ENCODE results near the gene TMEM53. TPM values are rescaled to one million over a fixed set of nuclear protein-coding genes. Genes with fewer than 3 reads are reported as not detected.

TMEM53 gene
- total and polyA plus RNA-seq, 5 donors from 2014 or later: 2.7 to 6.8 (median 5.6) TPM

DNA sequence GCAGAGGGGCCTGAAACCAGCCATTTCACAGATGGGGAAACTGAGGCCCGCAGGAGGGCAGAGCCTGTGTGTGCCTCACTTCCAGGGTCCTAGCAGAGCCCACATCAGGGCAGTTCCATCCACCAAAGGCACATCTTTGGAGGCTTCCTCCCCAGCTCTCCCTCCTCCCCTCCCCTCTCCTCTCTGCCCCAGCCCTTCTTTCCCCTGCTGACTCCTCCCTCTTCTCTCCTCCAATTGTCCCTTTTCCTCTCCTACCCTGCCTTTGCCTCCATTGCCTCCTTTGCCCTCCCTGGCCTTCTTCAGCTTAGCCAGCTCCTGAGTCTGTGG lies 56.6 kb downstream of the TMEM53 start:
- no peak for ATAC-seq (ENCODE audit: low read depth in 2 of 2)
- DNase-seq: no peak
- Mint-ChIP-seq H3K27me3 (peaks cover 11% of the 10 kb centered on the region), H3K4me3 (no peak overlapping the region), H3K4me1 (no peaks in the 10 kb centered on the region), H3K27ac (no peak overlapping the region), H3K9me3 (peaks cover 0 to 1% (median 0%) of the 10 kb centered on the region in 7 donors), H3K36me3 (no peaks in the 10 kb centered on the region)
- no peaks in the 10 kb centered on the region for H3K4me1 ChIP-seq (ENCODE audit: control insufficient read depth, insufficient read depth, low read length, poor library complexity, severe bottlenecking)
- H3K9me3 ChIP-seq (ENCODE audit: control insufficient read depth in 2 of 2, low read length in 2 of 2): no peaks in the 10 kb centered on the region
- no peak overlapping the region for H3K4me3 ChIP-seq (ENCODE audit: low read depth, low read length)
- no peaks in the 10 kb centered on the region for H3K27me3 ChIP-seq (ENCODE audit: control insufficient read depth, insufficient read depth, low read length)
- no peaks in the 10 kb centered on the region for H3K36me3 ChIP-seq (ENCODE audit: control insufficient read depth, insufficient read depth, low read length)
- H3K27ac ChIP-seq (ENCODE audit: insufficient read depth, low read length, poor library complexity, severe bottlenecking): no peak overlapping the region

DNA sequence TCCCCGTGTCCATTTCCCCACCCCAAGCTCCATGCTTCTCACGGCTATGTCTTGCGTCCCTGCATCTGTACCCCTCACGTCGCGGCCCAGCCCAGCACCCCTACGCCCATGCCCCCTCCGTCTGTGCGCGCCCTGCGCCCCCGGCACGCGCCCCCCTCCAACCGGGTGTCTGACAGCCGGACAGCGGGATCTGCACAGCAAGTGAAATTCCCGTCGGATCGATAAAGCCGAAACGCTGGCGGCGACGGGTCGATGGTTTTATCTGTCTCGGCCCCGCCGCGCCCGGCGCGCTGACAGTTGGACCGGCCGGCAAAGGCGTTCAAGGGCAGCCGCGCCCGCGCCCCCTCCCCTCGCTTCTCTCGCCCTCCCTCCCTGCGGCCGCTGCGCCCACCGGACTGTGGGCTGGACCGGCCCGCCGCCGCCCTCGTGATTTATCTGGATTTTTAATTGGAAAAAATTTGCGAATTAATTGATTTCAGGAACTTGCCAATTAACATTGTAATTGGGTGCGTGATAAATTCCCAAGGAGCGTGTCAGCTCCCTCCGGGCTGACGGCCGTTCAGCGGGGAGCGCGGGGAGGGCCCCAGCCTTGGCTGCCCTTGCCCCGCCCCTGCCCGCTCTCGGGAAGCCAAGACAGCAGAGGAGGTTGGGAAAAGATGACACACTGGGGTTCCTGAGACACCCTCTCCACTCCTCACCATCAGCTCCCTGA lies 57.1 kb downstream of the TMEM53 start:
- Mint-ChIP-seq H3K9me3 (peaks cover 0 to 1% (median 0%) of the 10 kb centered on the region in 7 donors), H3K4me3 (no peak overlapping the region), H3K36me3 (no peaks in the 10 kb centered on the region), H3K27ac (no peak overlapping the region), H3K4me1 (no peaks in the 10 kb centered on the region), H3K27me3 (peaks cover 12% of the 10 kb centered on the region)
- Histone ChIP-seq H3K4me3 (ENCODE audit: low read depth, low read length) (no peak overlapping the region), H3K27me3 (ENCODE audit: control insufficient read depth, insufficient read depth, low read length) (no peaks in the 10 kb centered on the region), H3K9me3 (ENCODE audit: control insufficient read depth in 2 of 2, low read length in 2 of 2) (no peaks in the 10 kb centered on the region), H3K36me3 (ENCODE audit: control insufficient read depth, insufficient read depth, low read length) (no peaks in the 10 kb centered on the region), H3K4me1 (ENCODE audit: control insufficient read depth, insufficient read depth, low read length, poor library complexity, severe bottlenecking) (no peaks in the 10 kb centered on the region), H3K27ac (ENCODE audit: insufficient read depth, low read length, poor library complexity, severe bottlenecking) (no peak overlapping the region)
- DNase-seq: no peak
- ATAC-seq (ENCODE audit: low read depth in 2 of 2): no peak

DNA sequence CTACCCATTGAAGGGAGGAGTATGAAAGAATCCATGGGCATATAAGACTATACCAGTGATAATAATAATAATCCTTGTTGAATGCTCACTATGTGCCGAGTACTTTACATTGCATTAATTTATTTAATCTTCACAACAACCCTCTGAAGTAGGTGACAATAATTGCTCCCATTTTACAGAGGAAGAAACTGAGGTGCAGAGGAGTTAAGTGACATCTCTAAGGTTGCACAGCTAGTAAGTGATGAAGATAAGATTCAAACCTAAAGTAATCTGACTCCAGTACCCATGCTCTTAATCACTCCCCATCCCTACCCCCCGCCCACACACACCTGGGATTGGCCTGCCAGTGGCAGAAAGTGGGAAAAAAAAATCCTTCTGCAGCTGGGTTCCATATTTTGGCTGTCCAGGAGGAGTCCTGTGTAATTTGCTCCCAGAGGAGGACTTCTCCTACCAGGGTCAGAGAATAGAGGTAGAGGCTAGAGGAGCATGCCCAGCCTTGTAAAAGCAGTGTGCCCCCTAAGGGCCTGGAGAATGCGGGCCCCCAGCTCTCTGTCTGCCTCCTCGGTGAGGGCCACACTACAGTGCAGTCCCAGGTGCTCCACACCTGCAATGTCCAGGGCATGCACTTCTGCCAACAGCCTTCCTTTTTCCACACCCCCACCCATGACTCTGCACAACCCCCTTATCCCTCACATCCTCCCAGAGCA lies 57.8 kb downstream of the TMEM53 start:
- Mint-ChIP-seq H3K9me3 (no peaks in the 10 kb centered on the region), H3K27me3 (peaks cover 16% of the 10 kb centered on the region), H3K27ac (no peak overlapping the region)

DNA sequence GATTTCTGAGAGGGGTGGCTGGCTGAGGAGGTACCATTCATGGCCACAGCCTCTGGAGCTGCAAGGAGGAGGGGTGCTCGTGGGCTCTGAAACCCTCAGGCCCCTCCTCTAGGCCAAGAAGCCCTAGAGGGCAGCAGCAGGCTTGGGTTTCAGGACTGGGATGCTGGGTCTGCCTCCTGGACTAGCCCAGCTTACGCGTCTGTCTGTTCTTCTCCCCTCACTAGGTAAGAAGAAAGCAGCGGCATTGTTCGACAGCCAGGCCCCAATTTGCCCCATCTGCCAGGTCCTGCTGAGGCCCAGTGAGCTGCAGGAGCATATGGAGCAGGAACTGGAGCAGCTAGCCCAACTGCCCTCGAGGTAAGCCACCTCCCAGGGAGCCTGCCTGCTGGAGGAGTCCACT lies 60.3 kb downstream of the TMEM53 start:
- H3K4me1 ChIP-seq (ENCODE audit: control insufficient read depth, insufficient read depth, low read length, poor library complexity, severe bottlenecking): no peaks in the 10 kb centered on the region
- no peak overlapping the region for H3K4me3 Mint-ChIP-seq
- ATAC-seq (ENCODE audit: low read depth in 2 of 2): no peak

More for the DNA sequence above, 57.8 kb downstream of the TMEM53 start:
- no peak for ATAC-seq (ENCODE audit: low read depth in 2 of 2)
- Histone ChIP-seq H3K27ac (ENCODE audit: insufficient read depth, low read length, poor library complexity, severe bottlenecking) (no peak overlapping the region), H3K27me3 (ENCODE audit: control insufficient read depth, insufficient read depth, low read length) (no peaks in the 10 kb centered on the region), H3K4me3 (ENCODE audit: low read depth, low read length) (no peak overlapping the region), H3K36me3 (ENCODE audit: control insufficient read depth, insufficient read depth, low read length) (no peaks in the 10 kb centered on the region), H3K9me3 (ENCODE audit: control insufficient read depth in 2 of 2, low read length in 2 of 2) (no peaks in the 10 kb centered on the region), H3K4me1 (ENCODE audit: control insufficient read depth, insufficient read depth, low read length, poor library complexity, severe bottlenecking) (no peaks in the 10 kb centered on the region)
- no peak for DNase-seq
- no peaks in the 10 kb centered on the region for H3K4me1 Mint-ChIP-seq
- no peak overlapping the region for H3K4me3 Mint-ChIP-seq
- no peaks in the 10 kb centered on the region for H3K36me3 Mint-ChIP-seq

DNA sequence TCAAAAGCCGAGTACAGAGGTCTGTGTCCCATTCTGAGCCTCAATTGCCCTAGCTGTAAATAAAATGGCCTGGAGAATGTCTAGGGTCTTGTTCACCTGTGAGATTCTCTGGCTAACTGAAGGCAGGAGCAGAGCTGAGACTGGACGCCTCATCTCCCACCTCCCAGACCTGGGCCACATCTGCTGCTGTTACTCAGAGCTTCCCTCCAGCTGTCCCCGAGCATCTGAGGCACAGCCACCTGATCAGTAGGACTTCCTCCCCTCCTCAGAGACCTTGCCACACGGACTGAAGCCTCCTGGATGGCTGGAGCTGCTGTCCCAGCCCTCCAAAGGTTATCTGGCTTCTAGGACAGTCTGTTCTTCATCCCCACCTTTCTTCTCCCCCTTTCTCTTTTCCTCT lies 62.4 kb downstream of the TMEM53 start:
- no peaks in the 10 kb centered on the region for H3K9me3 ChIP-seq (ENCODE audit: control insufficient read depth in 2 of 2, low read length in 2 of 2)
- DNase-seq: no peak
- no peak overlapping the region for H3K27ac ChIP-seq (ENCODE audit: insufficient read depth, low read length, poor library complexity, severe bottlenecking)
- no peaks in the 10 kb centered on the region for H3K36me3 Mint-ChIP-seq
- no peak for ATAC-seq (ENCODE audit: low read depth in 2 of 2)
- no peaks in the 10 kb centered on the region for H3K36me3 ChIP-seq (ENCODE audit: control insufficient read depth, insufficient read depth, low read length)
- H3K27me3 ChIP-seq (ENCODE audit: control insufficient read depth, insufficient read depth, low read length): no peaks in the 10 kb centered on the region
- no peaks in the 10 kb centered on the region for H3K9me3 Mint-ChIP-seq
- no peak overlapping the region for H3K4me3 ChIP-seq (ENCODE audit: low read depth, low read length)
- H3K4me1 Mint-ChIP-seq: no peaks in the 10 kb centered on the region
- peaks cover 6% of the 10 kb centered on the region for H3K27me3 Mint-ChIP-seq
- no peak overlapping the region for H3K4me3 Mint-ChIP-seq
- H3K4me1 ChIP-seq (ENCODE audit: control insufficient read depth, insufficient read depth, low read length, poor library complexity, severe bottlenecking): no peaks in the 10 kb centered on the region
- no peak overlapping the region for H3K27ac Mint-ChIP-seq

More for the DNA sequence above, 60.3 kb downstream of the TMEM53 start:
- Mint-ChIP-seq H3K36me3 (no peaks in the 10 kb centered on the region), H3K27ac (no peak overlapping the region), H3K4me1 (no peaks in the 10 kb centered on the region), H3K27me3 (peaks cover 9% of the 10 kb centered on the region), H3K9me3 (no peaks in the 10 kb centered on the region)
- no peak for DNase-seq
- Histone ChIP-seq H3K36me3 (ENCODE audit: control insufficient read depth, insufficient read depth, low read length) (no peaks in the 10 kb centered on the region), H3K9me3 (ENCODE audit: control insufficient read depth in 2 of 2, low read length in 2 of 2) (no peaks in the 10 kb centered on the region), H3K27ac (ENCODE audit: insufficient read depth, low read length, poor library complexity, severe bottlenecking) (no peak overlapping the region), H3K27me3 (ENCODE audit: control insufficient read depth, insufficient read depth, low read length) (no peaks in the 10 kb centered on the region), H3K4me3 (ENCODE audit: low read depth, low read length) (no peak overlapping the region)

DNA sequence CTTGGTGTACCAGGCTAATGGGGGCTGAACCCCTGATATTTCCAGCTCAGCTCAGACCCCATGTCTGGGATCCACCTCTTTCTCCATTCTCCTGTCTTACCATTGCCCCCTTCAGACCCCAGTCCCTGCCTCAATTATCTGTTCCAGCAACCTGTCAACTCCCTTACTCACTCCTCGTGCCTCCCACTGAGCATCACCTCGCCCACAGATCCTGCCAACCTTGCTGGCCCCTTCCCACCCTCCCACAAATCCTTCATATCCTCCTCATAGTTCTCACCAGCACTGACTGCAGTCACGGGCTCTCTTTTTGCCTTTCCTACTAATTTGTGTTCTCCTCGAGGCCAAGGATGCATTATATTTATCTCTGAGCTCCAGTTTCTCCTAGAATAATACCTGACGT lies 62.9 kb downstream of the TMEM53 start:
- H3K36me3 ChIP-seq (ENCODE audit: control insufficient read depth, insufficient read depth, low read length): no peaks in the 10 kb centered on the region
- H3K4me1 ChIP-seq (ENCODE audit: control insufficient read depth, insufficient read depth, low read length, poor library complexity, severe bottlenecking): no peaks in the 10 kb centered on the region
- Mint-ChIP-seq H3K9me3 (no peaks in the 10 kb centered on the region), H3K4me3 (no peak overlapping the region), H3K27ac (no peak overlapping the region), H3K4me1 (no peaks in the 10 kb centered on the region), H3K36me3 (no peaks in the 10 kb centered on the region), H3K27me3 (peaks cover 6% of the 10 kb centered on the region)
- DNase-seq (no peak), ATAC-seq (ENCODE audit: low read depth in 2 of 2) (no peak)
- no peak overlapping the region for H3K27ac ChIP-seq (ENCODE audit: insufficient read depth, low read length, poor library complexity, severe bottlenecking)
- no peaks in the 10 kb centered on the region for H3K27me3 ChIP-seq (ENCODE audit: control insufficient read depth, insufficient read depth, low read length)
- no peaks in the 10 kb centered on the region for H3K9me3 ChIP-seq (ENCODE audit: control insufficient read depth in 2 of 2, low read length in 2 of 2)
- H3K4me3 ChIP-seq (ENCODE audit: low read depth, low read length): no peak overlapping the region

DNA sequence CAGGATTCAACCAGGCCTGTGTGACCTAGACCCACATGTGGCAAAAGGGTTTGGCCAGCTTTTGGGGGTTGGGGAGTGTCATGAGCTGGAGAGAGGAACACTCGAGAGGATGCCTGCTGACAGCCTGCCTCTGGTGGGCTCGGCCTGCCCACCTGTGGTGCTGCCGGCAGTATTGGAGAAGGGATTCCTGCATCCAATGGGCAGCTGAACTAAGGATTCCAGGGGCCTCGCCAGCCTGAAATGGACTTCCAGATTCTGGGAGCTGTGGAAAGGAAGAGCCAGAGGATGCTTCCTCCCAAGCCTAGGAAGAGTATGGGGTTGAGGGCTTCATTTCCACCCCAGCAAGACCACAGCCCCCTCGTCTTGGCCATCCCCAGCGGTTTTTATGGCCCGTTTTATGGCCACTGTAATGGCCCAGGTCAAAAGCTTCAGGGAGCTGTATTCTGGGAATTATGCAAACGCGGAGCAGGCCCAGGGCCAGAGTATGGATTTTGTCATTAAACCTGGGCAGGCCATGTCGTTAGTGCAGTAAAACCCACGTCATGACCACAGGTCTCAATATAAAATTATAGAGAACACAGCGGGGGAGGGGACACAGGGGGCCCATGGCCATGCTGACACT lies 63.6 kb downstream of the TMEM53 start:
- H3K4me1 Mint-ChIP-seq: no peaks in the 10 kb centered on the region
- Histone ChIP-seq H3K9me3 (ENCODE audit: control insufficient read depth in 2 of 2, low read length in 2 of 2) (no peaks in the 10 kb centered on the region), H3K27ac (ENCODE audit: insufficient read depth, low read length, poor library complexity, severe bottlenecking) (no peak overlapping the region), H3K4me3 (ENCODE audit: low read depth, low read length) (no peak overlapping the region), H3K4me1 (ENCODE audit: control insufficient read depth, insufficient read depth, low read length, poor library complexity, severe bottlenecking) (no peaks in the 10 kb centered on the region), H3K36me3 (ENCODE audit: control insufficient read depth, insufficient read depth, low read length) (no peaks in the 10 kb centered on the region), H3K27me3 (ENCODE audit: control insufficient read depth, insufficient read depth, low read length) (no peaks in the 10 kb centered on the region)
- DNase-seq (no peak), ATAC-seq (ENCODE audit: low read depth in 2 of 2) (no peak)
- H3K27ac Mint-ChIP-seq: no peak overlapping the region
- H3K36me3 Mint-ChIP-seq: no peaks in the 10 kb centered on the region
- H3K27me3 Mint-ChIP-seq: peaks cover 6% of the 10 kb centered on the region
- H3K9me3 Mint-ChIP-seq: no peaks in the 10 kb centered on the region
- no peak overlapping the region for H3K4me3 Mint-ChIP-seq

Data from CD4-positive, CD25-positive, alpha-beta regulatory T cell (primary cell).